Measurements from ENCODE around the gene HNRNPLL. TPM values are rescaled to one million over a fixed set of nuclear protein-coding genes. Genes with fewer than 3 reads are reported as not detected.

Gene HNRNPLL
- total RNA-seq, 1 donor from 2014 or later, result 55.2 TPM

GRCh38 chr2:38592951-38593350 is 9.8 kb downstream of the HNRNPLL start:
- no peak for DNase-seq (ENCODE audit: low spot score)

- DNase-seq (ENCODE audit: low spot score), result no peak
Measured at GRCh38 chr2:38591152-38591551, 11.6 kb downstream of the HNRNPLL start.

GRCh38 chr2:38590053-38590452 is 12.7 kb downstream of the HNRNPLL start:
- no peak for DNase-seq (ENCODE audit: low spot score)

- no peak for DNase-seq (ENCODE audit: low spot score)
Measured at GRCh38 chr2:38586931-38587330, 15.8 kb downstream of the HNRNPLL start.

GRCh38 chr2:38584881-38585280 is 17.8 kb downstream of the HNRNPLL start:
- no peak for DNase-seq (ENCODE audit: low spot score)

- DNase-seq (ENCODE audit: low spot score), result no peak
Measured at GRCh38 chr2:38583994-38584393, 18.7 kb downstream of the HNRNPLL start.

GRCh38 chr2:38583524-38583923 is 19.2 kb downstream of the HNRNPLL start:
- no peak for DNase-seq (ENCODE audit: low spot score)

GRCh38 chr2:38581193-38582147 is 21.3 kb downstream of the HNRNPLL start:
- DNase-seq (ENCODE audit: low spot score), result no peak

- DNase-seq (ENCODE audit: low spot score), result no peak
Measured at GRCh38 chr2:38580115-38580636, 22.6 kb downstream of the HNRNPLL start.

- DNase-seq (ENCODE audit: low spot score), result no peak
Measured at GRCh38 chr2:38578832-38579231, 23.9 kb downstream of the HNRNPLL start.

GRCh38 chr2:38574278-38574677 is 28.4 kb downstream of the HNRNPLL start:
- no peak for DNase-seq (ENCODE audit: low spot score)

GRCh38 chr2:38572167-38572566 is 30.6 kb downstream of the HNRNPLL start:
- no peak for DNase-seq (ENCODE audit: low spot score)

- no peak for DNase-seq (ENCODE audit: low spot score)
Measured at GRCh38 chr2:38571193-38571592, 31.5 kb downstream of the HNRNPLL start.

- DNase-seq (ENCODE audit: low spot score), result no peak
Measured at GRCh38 chr2:38568724-38569436, 33.8 kb downstream of the HNRNPLL start.

- no peak for DNase-seq (ENCODE audit: low spot score)
Measured at GRCh38 chr2:38565333-38565732, 37.4 kb downstream of the HNRNPLL start.

GRCh38 chr2:38561691-38562090 is 41.0 kb downstream of the HNRNPLL start:
- DNase-seq (ENCODE audit: low spot score), result no peak

- no peak for DNase-seq (ENCODE audit: low spot score)
Measured at GRCh38 chr2:38560092-38560491, 42.6 kb downstream of the HNRNPLL start.

GRCh38 chr2:38557981-38558380 is 44.7 kb downstream of the HNRNPLL start:
- no peak for DNase-seq (ENCODE audit: low spot score)

GRCh38 chr2:38557217-38557616 is 45.5 kb downstream of the HNRNPLL start:
- no peak for DNase-seq (ENCODE audit: low spot score)

GRCh38 chr2:38556006-38556801 is 46.5 kb downstream of the HNRNPLL start:
- DNase-seq (ENCODE audit: low spot score), result no peak

GRCh38 chr2:38554973-38555595 is 47.6 kb downstream of the HNRNPLL start:
- DNase-seq (ENCODE audit: low spot score), result no peak

All from ureter (tissue), 1 donor.